Endothelial cell of umbilical vein (primary cell): ENCODE results near the gene JAZF1. TPM values are rescaled to one million over a fixed set of nuclear protein-coding genes. Genes with fewer than 3 reads are reported as not detected.

Source experiments
- BruUV-seq: library from RNA; stranded (reverse); fragments of 400-500 nt; replicated peaks from 2 replicates; lab custom pipeline; 2021; lab: Mats Ljungman, UMichigan
- CTCF ChIA-PET: fragments of 300-600, 350-600 bp; sonication (Branson Sonifier 250); formaldehyde crosslinking; loops from one replicate; lab custom pipeline; 2021; ENCODE audit warnings: antibody characterized with exemption, inconsistent platforms; lab: Charles Lee
- POLR2A ChIA-PET: fragments of 300-600, 350-600 bp; sonication (Branson Sonifier 250); formaldehyde crosslinking; loops from one replicate; lab custom pipeline; 2021; ENCODE audit warnings: antibody characterized with exemption, inconsistent platforms; lab: Charles Lee
- DNase-seq: peaks from one replicate; pipeline ENCODE4 v3.0.0-alpha.2; 2011; ENCODE audit warnings: low read depth, low spot score
- FAIRE-seq: peaks from 2 replicates; lab custom pipeline; 2011; peaks lifted over from hg19 to GRCh38; lab: Jason Lieb, UNC
- H2AFZ ChIP-seq: 2 replicates; pipeline ENCODE4 v1.6.0; 2012; ENCODE audit warnings: low read depth, low read length, control low read depth, inconsistent platforms
- H3K27ac ChIP-seq: 2 replicates; pipeline ENCODE4 v1.5.1; 2011; ENCODE audit warnings: low read depth, mild to moderate bottlenecking, control low read depth, low read length, moderate library complexity; ENCODE audit not compliant: insufficient read depth
- H3K27me3 ChIP-seq, 2 experiments: 2 replicates each; pipeline versions ENCODE4 v1.6.0 to v1.6.1; 2011; ENCODE audit warnings: low read length in 2 of 2, mixed read lengths in 1 of 2; ENCODE audit not compliant: control insufficient read depth in 2 of 2, insufficient read depth in 2 of 2
- H3K36me3 ChIP-seq, 2 experiments: 2 replicates in 1 of 2; 3 replicates in 1 of 2; pipeline ENCODE4 v1.5.1; 2011; ENCODE audit warnings: low read length in 2 of 2, mild to moderate bottlenecking in 1 of 2, moderate library complexity in 1 of 2; ENCODE audit not compliant: control insufficient read depth in 2 of 2, insufficient read depth in 2 of 2; ENCODE audit errors: extremely low read depth in 1 of 2
- H3K4me1 ChIP-seq: 3 replicates; pipeline ENCODE4 v1.5.1; 2011; ENCODE audit warnings: mild to moderate bottlenecking, low read length; ENCODE audit not compliant: control insufficient read depth, insufficient read depth; ENCODE audit errors: extremely low read depth
- H3K4me2 ChIP-seq: 2 replicates; pipeline ENCODE4 v1.6.1; 2011; ENCODE audit warnings: low read length, control low read depth, mixed read lengths; ENCODE audit not compliant: insufficient read depth
- H3K4me3 ChIP-seq, 3 experiments: fragments of 200-600 bp in 1 of 3; sonication (generic), shearing (Covaris generic) in 1 of 3; replicated peaks in 1 of 3; 2 replicates each; pipeline ENCODE4 v1.5.1; 2011 to 2016; ENCODE audit warnings: control low read depth in 3 of 3, low read length in 3 of 3, mild to moderate bottlenecking in 2 of 3, inconsistent platforms in 1 of 3, low read depth in 1 of 3, moderate library complexity in 1 of 3; ENCODE audit not compliant: insufficient read depth in 1 of 3
- H3K79me2 ChIP-seq: 2 replicates; pipeline ENCODE4 v1.6.0; 2012; ENCODE audit warnings: low read length, inconsistent platforms; ENCODE audit not compliant: control insufficient read depth, insufficient read depth
- H3K9ac ChIP-seq: replicated peaks from 2 replicates; pipeline ENCODE3; 2011; ENCODE audit warnings: low read length, control low read depth; ENCODE audit not compliant: insufficient read depth; ENCODE audit errors: extremely low read depth
- H3K9me1 ChIP-seq: replicated peaks from 3 replicates; pipeline ENCODE4 v1.6.0; 2011; ENCODE audit warnings: mild to moderate bottlenecking, low read length; ENCODE audit not compliant: control insufficient read depth, insufficient read depth; ENCODE audit errors: extremely low read depth
- H3K9me3 ChIP-seq: replicated peaks from 2 replicates; pipeline ENCODE4 v1.5.1; 2012; ENCODE audit warnings: low read length, inconsistent platforms; ENCODE audit not compliant: control insufficient read depth, insufficient read depth
- H4K20me1 ChIP-seq: replicated peaks from 2 replicates; pipeline ENCODE3; 2011; ENCODE audit warnings: mild to moderate bottlenecking, low read length; ENCODE audit not compliant: control insufficient read depth, insufficient read depth; ENCODE audit errors: extremely low read depth
- CTCF ChIP-seq, 2 donors: IDR thresholded peaks; 1 replicate in 1 of 2; 2 replicates in 1 of 2; pipeline ENCODE4 v1.5.1; 2011; ENCODE audit warnings: low read length in 2 of 2, mild to moderate bottlenecking in 2 of 2, moderate library complexity in 2 of 2, control low read depth in 1 of 2, inconsistent platforms in 1 of 2, low read depth in 1 of 2; ENCODE audit not compliant: insufficient read depth in 1 of 2; ENCODE audit errors: extremely low read depth in 1 of 2
- EZH2 ChIP-seq: IDR thresholded peaks from 2 replicates; pipeline ENCODE4 v1.6.1; 2012; ENCODE audit warnings: borderline replicate concordance, low read depth, mild to moderate bottlenecking, moderate library complexity, low read length, inconsistent platforms; ENCODE audit not compliant: severe bottlenecking
- FOS ChIP-seq: IDR thresholded peaks from 2 replicates; pipeline ENCODE4 v1.6.1; 2011; ENCODE audit warnings: mild to moderate bottlenecking, low read length, moderate library complexity, borderline replicate concordance; ENCODE audit not compliant: insufficient read depth
- GATA2 ChIP-seq: IDR thresholded peaks from 2 replicates; pipeline ENCODE4 v1.7.0; 2011; ENCODE audit warnings: low read depth, mild to moderate bottlenecking, moderate library complexity, mixed read lengths, low read length; ENCODE audit not compliant: insufficient read length, insufficient read depth
- JUN ChIP-seq: IDR thresholded peaks from 2 replicates; pipeline ENCODE4 v1.6.1; 2011; ENCODE audit warnings: borderline replicate concordance, low read depth; ENCODE audit not compliant: insufficient read length, insufficient read depth
- MAX ChIP-seq: IDR thresholded peaks from 2 replicates; pipeline ENCODE4 v1.6.1; 2011; ENCODE audit not compliant: insufficient read depth, insufficient read length
- MYC ChIP-seq: IDR thresholded peaks from one replicate; pipeline ENCODE4 v1.6.1; 2011; ENCODE audit warnings: mild to moderate bottlenecking, low read depth, low read length
- POLR2A ChIP-seq: IDR thresholded peaks from 2 replicates; pipeline ENCODE4 v1.6.1; 2012; ENCODE audit warnings: low read depth, mild to moderate bottlenecking, control low read depth, low read length
- POLR2AphosphoS5 ChIP-seq: IDR thresholded peaks from 2 replicates; pipeline ENCODE4 v1.6.1; 2012; ENCODE audit warnings: low read depth, mild to moderate bottlenecking, control low read depth, low read length, moderate library complexity; ENCODE audit not compliant: insufficient read depth
- dilution Hi-C: fragments of 300-500 bp; cut with MboI; formaldehyde crosslinking; loops from one replicate; pipeline ENCODE4 v1.15.0; 2019; ENCODE audit warnings: low sequenced_read_pairs; ENCODE audit not compliant: extremely low pct_ligation_motif_present
- intact Hi-C: fragments of 100-400 bp; cut with micrococcal nuclease; formaldehyde crosslinking; loops from one replicate; pipeline ENCODE4 v1.10.0; 2022
- polyA plus RNA-seq, 4 experiments: library from polyadenylated mRNA; depleted of rRNA in 3 of 4; stranded (reverse) in 3 of 4; unstranded in 1 of 4; fragments of >200 nt; gene quantifications; 2 replicates each; pipeline versions ENCODE4 v1.2.1 to v1.2.3, GENCODE V29; 2011 to 2012; ENCODE audit warnings: missing spikeins in 1 of 4
- total RNA-seq: library from RNA; stranded (reverse); gene quantifications from 2 replicates; pipeline ENCODE4 v1.2.3, GENCODE V29; 2021

The JAZF1 gene
- total and polyA plus RNA-seq, 2 donors (not counting 3 experiments of a cell fraction or from before 2014, with no cell fraction given): 2.5 to 16.9 TPM

GRCh38 chr7:27992097-27992496, 188.5 kb downstream of the JAZF1 start:
- Histone ChIP-seq H2AFZ (no peak overlapping the region), H3K27ac (no peak overlapping the region), H3K9ac (no peak overlapping the region), H3K4me2 (no peak overlapping the region), H3K36me3 (no peaks in the 10 kb centered on the region), H3K79me2 (no peaks in the 10 kb centered on the region), H3K27me3 (no peaks in the 10 kb centered on the region), H3K9me3 (no peaks in the 10 kb centered on the region), H3K4me1 (peaks cover 7% of the 10 kb centered on the region), H3K4me3 (no peak overlapping the region), H4K20me1 (no peaks in the 10 kb centered on the region), H3K9me1 (no peaks in the 10 kb centered on the region)
- BruUV-seq: no TSS peak
- intact Hi-C loops (no loop called here), dilution Hi-C loops (no loop called here)
- ChIA-PET CTCF (no interaction called here), POLR2A (no interaction called here)
- DNase-seq (no peak), FAIRE-seq (no peak)
- no peak for TF ChIP-seq POLR2A

- CTCF ChIA-PET: interaction anchor here (0.6 to 1.0 kb wide), 2 partner anchors 15 to 30 kb away, joined by 3 read pairs; no protein-coding TSS in a partner anchor
- no peak for DNase-seq
- Histone ChIP-seq H3K79me2 (no peaks in the 10 kb centered on the region), H4K20me1 (no peaks in the 10 kb centered on the region), H3K9me1 (no peaks in the 10 kb centered on the region), H2AFZ (no peak overlapping the region), H3K27ac (no peak overlapping the region), H3K4me3 (no peak overlapping the region), H3K9me3 (no peaks in the 10 kb centered on the region), H3K36me3 (no peaks in the 10 kb centered on the region), H3K4me1 (peaks cover 7% of the 10 kb centered on the region), H3K4me2 (no peak overlapping the region), H3K9ac (no peak overlapping the region), H3K27me3 (no peaks in the 10 kb centered on the region)
- POLR2A ChIA-PET: no interaction called here
- no peak for FAIRE-seq
- TF ChIP-seq FOS (no peak), POLR2AphosphoS5 (no peak), GATA2 (no peak), CTCF (IDR thresholded peaks at IDR 0.05; ENCODE audit: extremely low read depth in 1 of 2, insufficient read depth in 1 of 2, low read depth in 1 of 2, low read length in 2 of 2) (no peak), JUN (no peak), MYC (no peak), MAX (no peak), EZH2 (no peak), POLR2A (no peak)
- intact Hi-C loops (no loop called here), dilution Hi-C loops (no loop called here)
- BruUV-seq: no TSS peak
Measured at GRCh38 chr7:27991006-27991528, 189.5 kb downstream of the JAZF1 start.
